Natural killer cell (primary cell): ENCODE results near the gene ZFAND3. TPM values are rescaled to one million over a fixed set of nuclear protein-coding genes. Genes with fewer than 3 reads are reported as not detected.

Experiments used
- ATAC-seq, 3 donors: fragments of 150-1000 bp in 2 of 3; fragments of 200-7000 bp in 1 of 3; cut with Tn5 transposase; 1 replicate in 1 of 3; 2 replicates in 2 of 3; pipeline ENCODE4 v1.10.0; 2021; ENCODE audit warnings: mild to moderate bottlenecking in 2 of 3, moderate library complexity in 2 of 3
- DNase-seq, 2 donors: peaks; one replicate each; pipeline versions ENCODE4 v3.0.0 to v3.0.0-alpha.2; 2013 to 2021; ENCODE audit warnings: mixed read lengths in 1 of 2
- H3K27ac ChIP-seq: one replicate; pipeline ENCODE4 v1.5.1; 2013; ENCODE audit warnings: mild to moderate bottlenecking, low read length
- H3K27me3 ChIP-seq: one replicate; pipeline ENCODE4 v1.6.1; 2013; ENCODE audit warnings: low read length; ENCODE audit not compliant: control insufficient read depth, insufficient read depth
- H3K36me3 ChIP-seq: one replicate; pipeline ENCODE4 v1.6.1; 2013; ENCODE audit warnings: low read length; ENCODE audit not compliant: control insufficient read depth, insufficient read depth
- H3K4me1 ChIP-seq: one replicate; pipeline ENCODE4 v1.6.1; 2013; ENCODE audit warnings: low read length; ENCODE audit not compliant: control insufficient read depth, insufficient read depth
- H3K4me3 ChIP-seq: one replicate; pipeline ENCODE4 v1.5.1; 2013; ENCODE audit warnings: low read length
- H3K9me3 ChIP-seq: one replicate; pipeline ENCODE4 v1.6.1; 2013; ENCODE audit warnings: low read length; ENCODE audit not compliant: control insufficient read depth, insufficient read depth
- H3K27ac Mint-ChIP-seq, 2 donors: one replicate each; pipeline ENCODE4 v1.8.0; 2022; ENCODE audit warnings: mild to moderate bottlenecking in 2 of 2, mixed read lengths in 2 of 2, moderate library complexity in 1 of 2
- H3K27me3 Mint-ChIP-seq, 2 donors: one replicate each; pipeline ENCODE4 v1.8.0; 2022; ENCODE audit warnings: low read depth in 2 of 2, mixed read lengths in 2 of 2
- H3K36me3 Mint-ChIP-seq: one replicate; pipeline ENCODE4 v1.8.0; 2022; ENCODE audit warnings: mixed read lengths
- H3K4me1 Mint-ChIP-seq, 2 donors: one replicate each; pipeline ENCODE4 v1.8.0; 2022; ENCODE audit warnings: mixed read lengths in 2 of 2
- H3K4me3 Mint-ChIP-seq: one replicate; pipeline ENCODE4 v1.8.0; 2022; ENCODE audit warnings: mild to moderate bottlenecking, moderate library complexity, mixed read lengths
- H3K9me3 Mint-ChIP-seq, 2 donors: one replicate each; pipeline ENCODE4 v1.8.0; 2022; ENCODE audit warnings: mixed read lengths in 2 of 2
- WGBS: methylation state at CpG from one replicate; pipeline ENCODE4 v1.1.7; 2013; ENCODE audit warnings: missing lambda C conversion rate; ENCODE audit not compliant: insufficient coverage; 5-methylcytosine and 5-hydroxymethylcytosine counted together
- intact Hi-C: fragments of 100-400 bp; cut with micrococcal nuclease; formaldehyde crosslinking; loops from one replicate; pipeline ENCODE4 v1.14.2; 2022
- total RNA-seq, 4 donors: library from RNA; stranded (reverse); fragments of 120-200 nt in 1 of 4; gene quantifications; one replicate each; pipeline versions ENCODE4 v1.2.3 to v1.2.4, GENCODE V29; 2013 to 2022
- TF ChIP-seq, protein P1 (sequence below): fragments of 200-600 bp; IDR thresholded peaks from one replicate; pipeline ENCODE4 v1.8.0; 2022; ENCODE audit warnings: antibody characterized with exemption

Gene ZFAND3
- total RNA-seq, 3 donors from 2014 or later (not counting 1 experiment from before 2014, with no cell fraction given): 87.7 to 97.4 (median 90.1) TPM

DNA sequence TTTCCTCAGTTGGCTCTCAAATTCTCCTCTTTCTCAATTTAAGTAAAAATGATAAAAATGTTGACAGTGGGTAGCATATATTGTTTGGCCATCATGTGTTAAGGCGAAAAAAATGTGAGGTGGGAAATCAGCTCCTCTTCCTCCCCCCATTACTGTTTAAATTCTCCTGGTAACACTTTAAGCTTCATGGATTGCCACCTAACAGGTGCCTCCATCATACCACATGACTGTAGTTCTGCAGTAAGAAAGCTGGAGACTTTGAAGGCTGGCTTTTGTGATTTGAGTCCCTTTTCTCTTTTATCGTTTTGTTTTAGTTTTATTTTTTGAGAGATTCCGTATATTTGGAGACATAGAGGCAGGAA lies 1.2 kb downstream of the ZFAND3 start:
- TF ChIP-seq, protein P1, sequence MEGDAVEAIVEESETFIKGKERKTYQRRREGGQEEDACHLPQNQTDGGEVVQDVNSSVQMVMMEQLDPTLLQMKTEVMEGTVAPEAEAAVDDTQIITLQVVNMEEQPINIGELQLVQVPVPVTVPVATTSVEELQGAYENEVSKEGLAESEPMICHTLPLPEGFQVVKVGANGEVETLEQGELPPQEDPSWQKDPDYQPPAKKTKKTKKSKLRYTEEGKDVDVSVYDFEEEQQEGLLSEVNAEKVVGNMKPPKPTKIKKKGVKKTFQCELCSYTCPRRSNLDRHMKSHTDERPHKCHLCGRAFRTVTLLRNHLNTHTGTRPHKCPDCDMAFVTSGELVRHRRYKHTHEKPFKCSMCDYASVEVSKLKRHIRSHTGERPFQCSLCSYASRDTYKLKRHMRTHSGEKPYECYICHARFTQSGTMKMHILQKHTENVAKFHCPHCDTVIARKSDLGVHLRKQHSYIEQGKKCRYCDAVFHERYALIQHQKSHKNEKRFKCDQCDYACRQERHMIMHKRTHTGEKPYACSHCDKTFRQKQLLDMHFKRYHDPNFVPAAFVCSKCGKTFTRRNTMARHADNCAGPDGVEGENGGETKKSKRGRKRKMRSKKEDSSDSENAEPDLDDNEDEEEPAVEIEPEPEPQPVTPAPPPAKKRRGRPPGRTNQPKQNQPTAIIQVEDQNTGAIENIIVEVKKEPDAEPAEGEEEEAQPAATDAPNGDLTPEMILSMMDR: no peak
- H3K4me3 Mint-ChIP-seq: peak overlapping the region; percentile 89
- Histone ChIP-seq H3K9me3 (no peaks in the 10 kb centered on the region), H3K27me3 (no peaks in the 10 kb centered on the region), H3K27ac (peak overlapping the region; percentile 55), H3K36me3 (no peaks in the 10 kb centered on the region), H3K4me1 (peaks cover 31% of the 10 kb centered on the region), H3K4me3 (peak overlapping the region; percentile 76)
- no peaks in the 10 kb centered on the region for H3K27me3 Mint-ChIP-seq
- H3K36me3 Mint-ChIP-seq: no peaks in the 10 kb centered on the region
- intact Hi-C loops: no loop called here
- no peak for ATAC-seq
- peak overlapping the region; percentile 93 to 99 for H3K27ac Mint-ChIP-seq
- WGBS: 71% methylated on average over 3 of the region's 3 CpGs
- no peaks in the 10 kb centered on the region for H3K9me3 Mint-ChIP-seq
- DNase-seq: peak in 1 of 2 donors; percentile 49
- peaks cover 51 to 59% of the 10 kb centered on the region in 2 donors for H3K4me1 Mint-ChIP-seq

DNA sequence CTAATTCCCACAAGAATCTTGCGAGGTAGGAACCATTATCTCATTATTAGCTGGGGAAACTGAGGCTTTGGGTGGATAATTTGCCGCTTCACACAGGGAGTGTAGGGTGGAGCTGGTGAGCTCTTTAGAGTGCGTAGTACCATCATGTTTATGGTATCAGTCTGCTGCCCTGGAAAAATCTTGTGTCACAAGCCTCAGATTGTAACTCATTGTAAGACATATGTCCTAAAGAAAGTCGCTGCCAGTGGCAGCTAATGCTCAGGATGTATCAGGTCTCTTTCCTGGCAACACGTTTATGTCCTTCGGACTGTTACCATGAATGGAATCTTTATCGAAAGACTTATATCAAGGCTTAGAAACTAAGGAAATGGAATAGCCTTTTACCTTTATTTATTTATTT lies 1.9 kb downstream of the ZFAND3 start:
- Histone ChIP-seq H3K4me1 (peaks cover 38% of the 10 kb centered on the region), H3K27me3 (no peaks in the 10 kb centered on the region), H3K4me3 (no peak overlapping the region), H3K9me3 (no peaks in the 10 kb centered on the region), H3K27ac (no peak overlapping the region), H3K36me3 (no peaks in the 10 kb centered on the region)
- Mint-ChIP-seq H3K27me3 (no peaks in the 10 kb centered on the region), H3K4me1 (peaks cover 58 to 67% of the 10 kb centered on the region in 2 donors), H3K9me3 (no peaks in the 10 kb centered on the region), H3K4me3 (peak overlapping the region; percentile 89), H3K36me3 (no peaks in the 10 kb centered on the region), H3K27ac (peak overlapping the region; percentile 93 to 99)
- WGBS: 95% methylated on average over 7 of the region's 7 CpGs
- TF ChIP-seq, protein P1: no peak
- intact Hi-C loops: no loop called here
- DNase-seq (no peak), ATAC-seq (no peak)

DNA sequence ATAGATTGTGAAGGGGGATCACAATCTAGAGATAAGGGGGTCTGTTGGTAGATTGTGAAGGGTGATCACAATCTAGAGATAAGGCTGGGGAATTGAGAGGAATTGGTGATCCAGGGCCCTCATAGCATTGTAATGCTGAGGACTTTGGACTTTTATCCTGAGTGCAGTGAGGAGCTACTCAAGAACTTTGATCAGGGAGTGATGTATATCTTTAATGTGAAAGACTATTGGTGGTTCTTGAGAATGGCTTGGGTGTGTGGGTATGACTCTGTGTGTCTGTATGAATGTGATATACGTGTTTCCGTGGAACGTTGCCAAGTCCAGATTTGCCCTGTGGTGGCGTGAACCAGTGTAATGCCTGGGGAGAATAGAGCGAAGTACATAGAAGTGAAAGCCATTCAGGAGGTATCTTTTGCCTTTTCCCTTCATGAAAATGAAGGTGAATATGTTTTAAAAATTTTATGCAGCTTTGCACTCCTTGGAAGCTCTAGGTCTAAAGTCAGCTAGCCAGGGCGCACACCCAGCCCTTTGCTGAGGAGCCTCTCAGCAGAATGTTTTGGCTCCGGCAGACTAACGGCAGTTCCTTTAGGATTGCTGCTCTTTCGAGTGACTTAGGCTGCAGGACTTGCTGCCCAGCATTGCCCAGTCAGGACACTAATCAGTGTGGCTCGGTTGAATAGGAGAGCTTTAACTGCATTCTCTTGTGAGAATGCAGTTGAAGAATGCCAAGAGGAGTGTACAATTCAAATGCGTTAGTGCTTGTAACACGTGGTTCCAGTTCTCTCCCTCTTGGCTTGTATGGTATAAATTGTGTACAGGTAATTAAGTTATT lies 3.5 kb downstream of the ZFAND3 start:
- 60% methylated on average over 12 of the region's 12 CpGs for WGBS
- ATAC-seq (no peak), DNase-seq (peak in 1 of 2 donors; percentile 54)
- H3K36me3 ChIP-seq: no peaks in the 10 kb centered on the region
- TF ChIP-seq, protein P1: no peak
- intact Hi-C loops: no loop called here
- no peaks in the 10 kb centered on the region for H3K9me3 ChIP-seq
- Mint-ChIP-seq H3K9me3 (no peaks in the 10 kb centered on the region), H3K27ac (peak overlapping the region; percentile 93 to 99), H3K4me1 (peaks cover 67 to 72% of the 10 kb centered on the region in 2 donors), H3K27me3 (no peaks in the 10 kb centered on the region), H3K4me3 (peak overlapping the region; percentile 54), H3K36me3 (no peaks in the 10 kb centered on the region)
- H3K27ac ChIP-seq: no peak overlapping the region
- H3K27me3 ChIP-seq: no peaks in the 10 kb centered on the region
- H3K4me1 ChIP-seq: peaks cover 43% of the 10 kb centered on the region
- no peak overlapping the region for H3K4me3 ChIP-seq
